H9 (cell line): ENCODE measurements around the gene EFCAB11. TPM values are rescaled to one million over a fixed set of nuclear protein-coding genes. Genes with fewer than 3 reads are reported as not detected.

ENCODE experiments used
- DNase-seq: peaks from one replicate; pipeline ENCODE4 v3.0.0-alpha.2; 2017
- H2AFZ ChIP-seq: one replicate; pipeline ENCODE4 v1.6.1; 2013; ENCODE audit warnings: mild to moderate bottlenecking, low read length, control low read depth, moderate library complexity
- H2AK5ac ChIP-seq: 2 replicates; pipeline ENCODE4 v1.6.1; 2013; ENCODE audit warnings: low read length, control low read depth, mixed read lengths; ENCODE audit not compliant: insufficient read length
- H2BK120ac ChIP-seq: one replicate; pipeline ENCODE4 v1.6.1; 2013; ENCODE audit warnings: low read depth, mild to moderate bottlenecking, low read length, control low read depth, inconsistent platforms; ENCODE audit not compliant: poor library complexity, severe bottlenecking
- H2BK12ac ChIP-seq: 2 replicates; pipeline ENCODE4 v1.6.1; 2013; ENCODE audit warnings: low read length, control low read depth, mixed read lengths, low read depth; ENCODE audit not compliant: insufficient read length
- H2BK15ac ChIP-seq: 2 replicates; pipeline ENCODE4 v1.6.1; 2013; ENCODE audit warnings: low read depth, low read length, control low read depth
- H2BK20ac ChIP-seq: one replicate; pipeline ENCODE4 v1.6.1; 2013; ENCODE audit warnings: low read depth, mild to moderate bottlenecking, low read length, control low read depth, inconsistent platforms; ENCODE audit not compliant: poor library complexity, severe bottlenecking
- H2BK5ac ChIP-seq: 2 replicates; pipeline ENCODE4 v1.6.1; 2013; ENCODE audit warnings: low read length, control low read depth, mixed read lengths; ENCODE audit not compliant: insufficient read length
- H3K14ac ChIP-seq: 2 replicates; pipeline ENCODE4 v1.6.1; 2013; ENCODE audit warnings: low read length, control low read depth; ENCODE audit not compliant: insufficient read depth
- H3K18ac ChIP-seq: 2 replicates; pipeline ENCODE4 v1.6.1; 2013; ENCODE audit warnings: low read depth, mild to moderate bottlenecking, mixed read lengths, low read length, control low read depth; ENCODE audit not compliant: insufficient read length
- H3K23ac ChIP-seq: 2 replicates; pipeline ENCODE4 v1.6.1; 2013; ENCODE audit warnings: low read length, control low read depth, mixed read lengths, low read depth; ENCODE audit not compliant: insufficient read length
- H3K23me2 ChIP-seq: 2 replicates; pipeline ENCODE4 v1.6.1; 2013; ENCODE audit warnings: low read depth, mild to moderate bottlenecking, mixed read lengths, low read length, control low read depth; ENCODE audit not compliant: insufficient read length, poor library complexity, severe bottlenecking
- H3K27ac ChIP-seq: 2 replicates; pipeline ENCODE4 v1.5.1; 2013; ENCODE audit warnings: low read length, control low read depth, mixed read lengths, low read depth; ENCODE audit not compliant: insufficient read length
- H3K27me3 ChIP-seq: 2 replicates; pipeline ENCODE4 v1.6.1; 2013; ENCODE audit warnings: low read length, control low read depth, inconsistent platforms; ENCODE audit not compliant: insufficient read depth
- H3K4ac ChIP-seq: 2 replicates; pipeline ENCODE4 v1.6.1; 2013; ENCODE audit warnings: low read depth, mild to moderate bottlenecking, control low read depth, inconsistent platforms, low read length, moderate library complexity
- H3K4me1 ChIP-seq: 2 replicates; pipeline ENCODE4 v1.6.1; 2013; ENCODE audit warnings: low read length, control low read depth, inconsistent platforms; ENCODE audit not compliant: insufficient read depth
- H3K4me2 ChIP-seq: 2 replicates; pipeline ENCODE4 v1.6.1; 2013; ENCODE audit warnings: low read length, control low read depth, mixed read lengths; ENCODE audit not compliant: insufficient read length, insufficient read depth
- H3K56ac ChIP-seq: 2 replicates; pipeline ENCODE4 v1.6.1; 2013; ENCODE audit warnings: low read depth, mild to moderate bottlenecking, mixed read lengths, low read length, control low read depth; ENCODE audit not compliant: insufficient read length
- H3K79me1 ChIP-seq: 2 replicates; pipeline ENCODE4 v1.6.1; 2013; ENCODE audit warnings: low read depth, mild to moderate bottlenecking, moderate library complexity, low read length, control low read depth, inconsistent platforms; ENCODE audit not compliant: insufficient read depth, poor library complexity, severe bottlenecking
- H3K79me2 ChIP-seq: 2 replicates; pipeline ENCODE4 v1.6.1; 2013; ENCODE audit warnings: low read length, control low read depth, inconsistent platforms; ENCODE audit not compliant: insufficient read depth
- H3K9ac ChIP-seq: 2 replicates; pipeline ENCODE4 v1.6.1; 2013; ENCODE audit warnings: low read length, control low read depth, mixed read lengths; ENCODE audit not compliant: insufficient read length; ENCODE audit errors: extremely low read depth
- H3K9me3 ChIP-seq: one replicate; pipeline ENCODE4 v1.6.1; 2013; ENCODE audit warnings: low read depth, low read length, inconsistent platforms; ENCODE audit not compliant: control insufficient read depth
- H3T11ph ChIP-seq: one replicate; pipeline ENCODE4 v1.6.1; 2013; ENCODE audit warnings: mild to moderate bottlenecking, low read length, control low read depth, inconsistent platforms
- H4K20me1 ChIP-seq: one replicate; pipeline ENCODE4 v1.6.1; 2013; ENCODE audit not compliant: control insufficient read depth, insufficient read length, insufficient read depth
- H4K5ac ChIP-seq: 2 replicates; pipeline ENCODE4 v1.6.1; 2013; ENCODE audit warnings: low read depth, mild to moderate bottlenecking, mixed read lengths, low read length, control low read depth; ENCODE audit not compliant: insufficient read length
- H4K8ac ChIP-seq: replicated peaks from 2 replicates; pipeline ENCODE4 v1.6.1; 2013; ENCODE audit warnings: low read length, control low read depth, mixed read lengths, low read depth; ENCODE audit not compliant: insufficient read length
- H4K91ac ChIP-seq: 2 replicates; pipeline ENCODE4 v1.6.1; 2013; ENCODE audit warnings: low read depth, mild to moderate bottlenecking, moderate library complexity, mixed read lengths, low read length, control low read depth; ENCODE audit not compliant: insufficient read length
- H3K27ac Mint-ChIP-seq, 3 experiments: 2 replicates in 2 of 3; 3 replicates in 1 of 3; pipeline ENCODE4 v1.8.0; 2020 to 2021; ENCODE audit warnings: mixed read lengths in 3 of 3, mild to moderate bottlenecking in 1 of 3, moderate library complexity in 1 of 3
- H3K27me3 Mint-ChIP-seq: 2 replicates; pipeline ENCODE4 v1.8.0; 2021; ENCODE audit warnings: low read depth, mild to moderate bottlenecking, moderate library complexity, mixed read lengths
- H3K36me3 Mint-ChIP-seq, 3 experiments: 2 replicates in 2 of 3; 3 replicates in 1 of 3; pipeline ENCODE4 v1.8.0; 2020 to 2021; ENCODE audit warnings: low read depth in 3 of 3, mixed read lengths in 3 of 3; ENCODE audit not compliant: insufficient read depth in 1 of 3
- H3K4me1 Mint-ChIP-seq, 2 experiments: 2 replicates each; pipeline ENCODE4 v1.8.0; 2020; ENCODE audit warnings: mixed read lengths in 2 of 2
- H3K4me3 Mint-ChIP-seq, 2 experiments: 2 replicates in 1 of 2; 3 replicates in 1 of 2; pipeline ENCODE4 v1.8.0; 2020 to 2021; ENCODE audit warnings: mild to moderate bottlenecking in 2 of 2, mixed read lengths in 2 of 2, moderate library complexity in 1 of 2
- H3K9me3 Mint-ChIP-seq, 2 experiments: 2 replicates in 1 of 2; 3 replicates in 1 of 2; pipeline ENCODE4 v1.8.0; 2020; ENCODE audit warnings: mild to moderate bottlenecking in 2 of 2, mixed read lengths in 2 of 2, moderate library complexity in 1 of 2
- WGBS: extraction: QIAGEN DNeasy Blood & Tissue Kit; methylation state at CpG from one replicate; pipeline ENCODE4 v1.1.7; 2013; ENCODE audit warnings: missing lambda C conversion rate, low lambda C conversion rate, mixed read lengths; ENCODE audit not compliant: insufficient read length; ENCODE audit errors: extremely low coverage; 5-methylcytosine and 5-hydroxymethylcytosine counted together
- total RNA-seq: library from RNA; stranded (reverse); gene quantifications from 2 replicates; pipeline ENCODE4 v1.2.1, GENCODE V29; 2021
- TF ChIP-seq, protein P1 (sequence below): fragments of 200-600 bp; sonication (generic); conservative IDR thresholded peaks from 3 replicates; pipeline ENCODE4 v1.8.0; 2021; ENCODE audit warnings: antibody characterized with exemption, mild to moderate bottlenecking

The EFCAB11 gene
- total RNA-seq, 1 experiment from 2014 or later = 17.4 TPM

DNA sequence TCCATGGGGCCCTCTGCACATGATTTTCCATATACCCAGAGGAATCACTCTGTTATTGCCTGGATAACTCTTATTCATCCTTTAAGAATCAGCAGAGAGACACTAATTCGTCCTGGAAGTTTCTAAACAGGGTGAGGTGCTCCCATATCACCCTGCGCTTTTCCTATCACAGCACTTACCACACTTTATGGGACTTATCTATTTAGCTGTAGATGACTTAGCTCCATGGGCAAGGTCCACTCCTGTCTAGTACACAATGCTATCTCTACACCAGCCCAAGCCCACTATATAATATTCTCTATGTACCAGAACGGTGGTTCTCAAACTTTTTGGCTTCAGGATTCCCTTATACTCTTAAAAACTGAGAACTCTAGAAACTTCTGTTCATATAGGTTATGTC is 111.7 kb downstream of the EFCAB11 start:
- H3K36me3 Mint-ChIP-seq = peaks cover 0 to 17% (median 8%) of the 10 kb centered on the region in 3 experiments; a peak in 5 of 7 replicates
- no peaks in the 10 kb centered on the region; the same call in 1 of the 2 replicates for H3K27me3 Mint-ChIP-seq
- H4K91ac ChIP-seq = no peak overlapping the region
- H3K14ac ChIP-seq = no peak overlapping the region
- no peaks in the 10 kb centered on the region for H3K27me3 ChIP-seq
- H3K4me1 Mint-ChIP-seq = peaks cover 11 to 14% of the 10 kb centered on the region in 2 experiments
- no peaks in the 10 kb centered on the region for H3K9me3 ChIP-seq
- H2BK12ac ChIP-seq = no peak overlapping the region
- no CpG with 5 or more reads among the region's 3 CpGs for WGBS
- TF ChIP-seq, protein P1, sequence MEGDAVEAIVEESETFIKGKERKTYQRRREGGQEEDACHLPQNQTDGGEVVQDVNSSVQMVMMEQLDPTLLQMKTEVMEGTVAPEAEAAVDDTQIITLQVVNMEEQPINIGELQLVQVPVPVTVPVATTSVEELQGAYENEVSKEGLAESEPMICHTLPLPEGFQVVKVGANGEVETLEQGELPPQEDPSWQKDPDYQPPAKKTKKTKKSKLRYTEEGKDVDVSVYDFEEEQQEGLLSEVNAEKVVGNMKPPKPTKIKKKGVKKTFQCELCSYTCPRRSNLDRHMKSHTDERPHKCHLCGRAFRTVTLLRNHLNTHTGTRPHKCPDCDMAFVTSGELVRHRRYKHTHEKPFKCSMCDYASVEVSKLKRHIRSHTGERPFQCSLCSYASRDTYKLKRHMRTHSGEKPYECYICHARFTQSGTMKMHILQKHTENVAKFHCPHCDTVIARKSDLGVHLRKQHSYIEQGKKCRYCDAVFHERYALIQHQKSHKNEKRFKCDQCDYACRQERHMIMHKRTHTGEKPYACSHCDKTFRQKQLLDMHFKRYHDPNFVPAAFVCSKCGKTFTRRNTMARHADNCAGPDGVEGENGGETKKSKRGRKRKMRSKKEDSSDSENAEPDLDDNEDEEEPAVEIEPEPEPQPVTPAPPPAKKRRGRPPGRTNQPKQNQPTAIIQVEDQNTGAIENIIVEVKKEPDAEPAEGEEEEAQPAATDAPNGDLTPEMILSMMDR = no peak
- H2BK15ac ChIP-seq = no peak overlapping the region
- H3K4me2 ChIP-seq = no peak overlapping the region
- H3K4ac ChIP-seq = no peak overlapping the region
- H4K20me1 ChIP-seq = no peaks in the 10 kb centered on the region
- H3K4me3 Mint-ChIP-seq = no peak overlapping the region
- peaks cover 8 to 14% of the 10 kb centered on the region in 2 experiments; a peak in 3 of 5 replicates for H3K9me3 Mint-ChIP-seq
- no peak overlapping the region for H2AK5ac ChIP-seq
- H2AFZ ChIP-seq = no peak overlapping the region
- H3K27ac Mint-ChIP-seq = no peak overlapping the region
- no peak overlapping the region for H2BK120ac ChIP-seq
- H3K79me1 ChIP-seq = no peaks in the 10 kb centered on the region
- H4K5ac ChIP-seq = no peak overlapping the region
- no peaks in the 10 kb centered on the region for H3K79me2 ChIP-seq
- H3K23me2 ChIP-seq = no peaks in the 10 kb centered on the region
- no peak overlapping the region for H4K8ac ChIP-seq
- H3K56ac ChIP-seq = no peak overlapping the region
- H3K4me1 ChIP-seq = peaks cover 4% of the 10 kb centered on the region; the same call in 1 of the 2 replicates
- no peak overlapping the region for H2BK5ac ChIP-seq
- no peak overlapping the region for H2BK20ac ChIP-seq
- no peak overlapping the region for H3K27ac ChIP-seq
- no peak for DNase-seq
- H3K23ac ChIP-seq = no peak overlapping the region
- H3K18ac ChIP-seq = no peak overlapping the region
- H3K9ac ChIP-seq = no peak overlapping the region
- H3T11ph ChIP-seq = no peak overlapping the region
